Measurements from ENCODE around the gene GATAD2A. TPM values are rescaled to one million over a fixed set of nuclear protein-coding genes. Genes with fewer than 3 reads are reported as not detected.
"Not testable (repeated sequence)": the region's sequence is repeated elsewhere in the genome, so short reads cannot be mapped to it uniquely, and the experiment has no call there.

The GATAD2A gene
- polyA plus RNA-seq, 2 donors = 13.9 to 21.0 TPM

GRCh38 chr19:19471682-19472081 is 66.2 kb downstream of the GATAD2A start:
- WGBS, 2 donors = 87 to 90% methylated on average over 6 of the region's 6 CpGs
- H3K27me3 ChIP-seq (ENCODE audit: control insufficient read depth in 1 of 2, insufficient read depth in 2 of 2, low read length in 2 of 2) = no peaks in the 10 kb centered on the region
- peak overlapping the region in 1 of 2 donors; percentile 27 for H3K27ac ChIP-seq (ENCODE audit: low read depth in 2 of 2, low read length in 1 of 2)
- H3K9me3 ChIP-seq (ENCODE audit: control insufficient read depth in 2 of 2, insufficient read depth in 1 of 2, low read depth in 1 of 2, low read length in 1 of 2) = peaks cover 2 to 3% of the 10 kb centered on the region in 2 donors
- peaks cover 3 to 6% of the 10 kb centered on the region in 2 donors for H3K4me1 ChIP-seq (ENCODE audit: control insufficient read depth in 2 of 2, insufficient read depth in 2 of 2, low read length in 1 of 2)
- peaks cover 0 to 7% of the 10 kb centered on the region in 2 donors for H3K36me3 ChIP-seq (ENCODE audit: control insufficient read depth in 2 of 2, insufficient read depth in 2 of 2, low read length in 1 of 2)
- no peak overlapping the region for H3K4me3 ChIP-seq (ENCODE audit: low read depth in 1 of 2, low read length in 2 of 2)

- not testable (repeated sequence) for H3K36me3 ChIP-seq (ENCODE audit: control insufficient read depth in 2 of 2, insufficient read depth in 2 of 2, low read length in 1 of 2); H3K27ac ChIP-seq (ENCODE audit: low read depth in 2 of 2, low read length in 1 of 2); H3K27me3 ChIP-seq (ENCODE audit: control insufficient read depth in 1 of 2, insufficient read depth in 2 of 2, low read length in 2 of 2); H3K9me3 ChIP-seq (ENCODE audit: control insufficient read depth in 2 of 2, insufficient read depth in 1 of 2, low read depth in 1 of 2, low read length in 1 of 2); H3K4me3 ChIP-seq (ENCODE audit: low read depth in 1 of 2, low read length in 2 of 2); H3K4me1 ChIP-seq (ENCODE audit: control insufficient read depth in 2 of 2, insufficient read depth in 2 of 2, low read length in 1 of 2)
- 65 to 67% methylated on average over 5 of the region's 5 CpGs for WGBS, 2 donors
Measured at GRCh38 chr19:19472106-19472505, 66.6 kb downstream of the GATAD2A start.

- no peak overlapping the region for H3K27ac ChIP-seq (ENCODE audit: low read depth in 2 of 2, low read length in 1 of 2)
- H3K9me3 ChIP-seq (ENCODE audit: control insufficient read depth in 2 of 2, insufficient read depth in 1 of 2, low read depth in 1 of 2, low read length in 1 of 2) = no peaks in the 10 kb centered on the region
- no peak overlapping the region for H3K4me3 ChIP-seq (ENCODE audit: low read depth in 1 of 2, low read length in 2 of 2)
- no peaks in the 10 kb centered on the region for H3K36me3 ChIP-seq (ENCODE audit: control insufficient read depth in 2 of 2, insufficient read depth in 2 of 2, low read length in 1 of 2)
- 65 to 66% methylated on average over 21 of the region's 21 CpGs for WGBS, 2 donors
- H3K27me3 ChIP-seq (ENCODE audit: control insufficient read depth in 1 of 2, insufficient read depth in 2 of 2, low read length in 2 of 2) = no peaks in the 10 kb centered on the region
- H3K4me1 ChIP-seq (ENCODE audit: control insufficient read depth in 2 of 2, insufficient read depth in 2 of 2, low read length in 1 of 2) = peaks cover 5 to 6% of the 10 kb centered on the region in 2 donors
Measured at GRCh38 chr19:19475015-19475765, 69.7 kb downstream of the GATAD2A start.

GRCh38 chr19:19475849-19476828 is 70.7 kb downstream of the GATAD2A start:
- Histone ChIP-seq H3K4me3 (ENCODE audit: low read depth in 1 of 2, low read length in 2 of 2) (no peak overlapping the region), H3K27me3 (ENCODE audit: control insufficient read depth in 1 of 2, insufficient read depth in 2 of 2, low read length in 2 of 2) (no peaks in the 10 kb centered on the region), H3K27ac (ENCODE audit: low read depth in 2 of 2, low read length in 1 of 2) (no peak overlapping the region), H3K36me3 (ENCODE audit: control insufficient read depth in 2 of 2, insufficient read depth in 2 of 2, low read length in 1 of 2) (peaks cover 0 to 4% of the 10 kb centered on the region in 2 donors), H3K4me1 (ENCODE audit: control insufficient read depth in 2 of 2, insufficient read depth in 2 of 2, low read length in 1 of 2) (peaks cover 5 to 6% of the 10 kb centered on the region in 2 donors), H3K9me3 (ENCODE audit: control insufficient read depth in 2 of 2, insufficient read depth in 1 of 2, low read depth in 1 of 2, low read length in 1 of 2) (no peaks in the 10 kb centered on the region)
- 74 to 77% methylated on average over 19 of the region's 19 CpGs for WGBS, 2 donors

GRCh38 chr19:19477705-19478383 is 72.4 kb downstream of the GATAD2A start:
- WGBS, 2 donors = 71 to 73% methylated on average over 10 of the region's 10 CpGs
- peaks cover 2 to 6% of the 10 kb centered on the region in 2 donors for H3K4me1 ChIP-seq (ENCODE audit: control insufficient read depth in 2 of 2, insufficient read depth in 2 of 2, low read length in 1 of 2)

GRCh38 chr19:19480688-19481087 is 75.2 kb downstream of the GATAD2A start:
- Histone ChIP-seq H3K27me3 (ENCODE audit: control insufficient read depth in 1 of 2, insufficient read depth in 2 of 2, low read length in 2 of 2) (no peaks in the 10 kb centered on the region), H3K27ac (ENCODE audit: low read depth in 2 of 2, low read length in 1 of 2) (no peak overlapping the region), H3K9me3 (ENCODE audit: control insufficient read depth in 2 of 2, insufficient read depth in 1 of 2, low read depth in 1 of 2, low read length in 1 of 2) (no peaks in the 10 kb centered on the region), H3K4me1 (ENCODE audit: control insufficient read depth in 2 of 2, insufficient read depth in 2 of 2, low read length in 1 of 2) (peaks cover 0 to 2% of the 10 kb centered on the region in 2 donors), H3K36me3 (ENCODE audit: control insufficient read depth in 2 of 2, insufficient read depth in 2 of 2, low read length in 1 of 2) (peaks cover 0 to 4% of the 10 kb centered on the region in 2 donors), H3K4me3 (ENCODE audit: low read depth in 1 of 2, low read length in 2 of 2) (no peak overlapping the region)
- WGBS, 2 donors = 69 to 74% methylated on average over 5 of the region's 5 CpGs

More at GRCh38 chr19:19477705-19478383, 72.4 kb downstream of the GATAD2A start:
- no peak overlapping the region for H3K27ac ChIP-seq (ENCODE audit: low read depth in 2 of 2, low read length in 1 of 2)
- no peak overlapping the region for H3K4me3 ChIP-seq (ENCODE audit: low read depth in 1 of 2, low read length in 2 of 2)
- peaks cover 0 to 4% of the 10 kb centered on the region in 2 donors for H3K36me3 ChIP-seq (ENCODE audit: control insufficient read depth in 2 of 2, insufficient read depth in 2 of 2, low read length in 1 of 2)
- no peaks in the 10 kb centered on the region for H3K9me3 ChIP-seq (ENCODE audit: control insufficient read depth in 2 of 2, insufficient read depth in 1 of 2, low read depth in 1 of 2, low read length in 1 of 2)
- H3K27me3 ChIP-seq (ENCODE audit: control insufficient read depth in 1 of 2, insufficient read depth in 2 of 2, low read length in 2 of 2) = no peaks in the 10 kb centered on the region

- Histone ChIP-seq H3K27me3 (ENCODE audit: control insufficient read depth in 1 of 2, insufficient read depth in 2 of 2, low read length in 2 of 2) (no peaks in the 10 kb centered on the region), H3K36me3 (ENCODE audit: control insufficient read depth in 2 of 2, insufficient read depth in 2 of 2, low read length in 1 of 2) (peaks cover 0 to 7% of the 10 kb centered on the region in 2 donors), H3K4me1 (ENCODE audit: control insufficient read depth in 2 of 2, insufficient read depth in 2 of 2, low read length in 1 of 2) (peaks cover 0 to 8% of the 10 kb centered on the region in 2 donors), H3K27ac (ENCODE audit: low read depth in 2 of 2, low read length in 1 of 2) (no peak overlapping the region), H3K9me3 (ENCODE audit: control insufficient read depth in 2 of 2, insufficient read depth in 1 of 2, low read depth in 1 of 2, low read length in 1 of 2) (no peaks in the 10 kb centered on the region), H3K4me3 (ENCODE audit: low read depth in 1 of 2, low read length in 2 of 2) (no peak overlapping the region)
- WGBS, 2 donors = 80 to 83% methylated on average over 19 of the region's 19 CpGs
Measured at GRCh38 chr19:19482809-19483596, 77.5 kb downstream of the GATAD2A start.

GRCh38 chr19:19485161-19485997 is 79.9 kb downstream of the GATAD2A start:
- WGBS, 2 donors = 75 to 76% methylated on average over 15 of the region's 15 CpGs
- Histone ChIP-seq H3K4me1 (ENCODE audit: control insufficient read depth in 2 of 2, insufficient read depth in 2 of 2, low read length in 1 of 2) (peaks cover 0 to 16% of the 10 kb centered on the region in 2 donors), H3K27me3 (ENCODE audit: control insufficient read depth in 1 of 2, insufficient read depth in 2 of 2, low read length in 2 of 2) (no peaks in the 10 kb centered on the region), H3K36me3 (ENCODE audit: control insufficient read depth in 2 of 2, insufficient read depth in 2 of 2, low read length in 1 of 2) (peaks cover 0 to 7% of the 10 kb centered on the region in 2 donors), H3K9me3 (ENCODE audit: control insufficient read depth in 2 of 2, insufficient read depth in 1 of 2, low read depth in 1 of 2, low read length in 1 of 2) (no peaks in the 10 kb centered on the region), H3K4me3 (ENCODE audit: low read depth in 1 of 2, low read length in 2 of 2) (no peak overlapping the region), H3K27ac (ENCODE audit: low read depth in 2 of 2, low read length in 1 of 2) (peak overlapping the region in 1 of 2 donors; percentile 35)

All from esophagus (tissue), 2 donors.